Left ventricle myocardium inferior (tissue), 1 donor: ENCODE results near the gene OR5H6. TPM values are rescaled to one million over a fixed set of nuclear protein-coding genes. Genes with fewer than 3 reads are reported as not detected.
"Not testable (repeated sequence)": the region's sequence is repeated elsewhere in the genome, so short reads cannot be mapped to it uniquely, and the experiment has no call there.

Experiments
- DNase-seq: peaks from one replicate; pipeline ENCODE4 v3.0.0-alpha.2; 2020
- H3K27ac ChIP-seq: fragments of 200-600 bp; replicated peaks from 2 replicates; pipeline ENCODE4 v1.8.0; 2021
- H3K27me3 ChIP-seq: fragments of 200-600 bp; 2 replicates; pipeline ENCODE4 v1.8.0; 2021; ENCODE audit warnings: low read depth
- H3K36me3 ChIP-seq: fragments of 200-600 bp; 2 replicates; pipeline ENCODE4 v1.8.0; 2021
- H3K4me1 ChIP-seq: fragments of 200-600 bp; 2 replicates; pipeline ENCODE4 v1.8.0; 2021
- H3K4me3 ChIP-seq: fragments of 200-600 bp; 2 replicates; pipeline ENCODE4 v1.8.0; 2021; ENCODE audit warnings: mild to moderate bottlenecking, moderate library complexity
- H3K9me3 ChIP-seq: fragments of 200-600 bp; replicated peaks from 2 replicates; pipeline ENCODE4 v1.8.0; 2021
- CTCF ChIP-seq: fragments of 200-600 bp; IDR thresholded peaks from 2 replicates; pipeline ENCODE4 v1.8.0; 2021; ENCODE audit warnings: antibody characterized with exemption, mild to moderate bottlenecking, borderline replicate concordance
- intact Hi-C: fragments of 100-400 bp; cut with micrococcal nuclease; formaldehyde crosslinking; loops from one replicate; pipeline ENCODE4 v1.11.0; 2022
- total RNA-seq: library from RNA; stranded (reverse); fragmentation: NEBNext Ultra II Directional; extraction: Animal tissue kit (Norgen Biotek cat#: 25700); gene quantifications from one replicate; pipeline ENCODE4 v1.2.1, GENCODE V29; 2021
- donor health status: DM: no; HTN: yes; CAD: no; lungs with severe emphysema.

Gene OR5H6
- total RNA-seq, 1 donor from 2014 or later: not detected

GRCh38 chr3:98240131-98240530, 23.9 kb upstream of the OR5H6 start:
- intact Hi-C loops: no loop called here
- Histone ChIP-seq H3K27me3 (no peaks in the 10 kb centered on the region), H3K4me1 (no peaks in the 10 kb centered on the region), H3K36me3 (no peaks in the 10 kb centered on the region), H3K27ac (no peak overlapping the region), H3K4me3 (no peak overlapping the region), H3K9me3 (no peaks in the 10 kb centered on the region)
- TF ChIP-seq CTCF: no peak
- DNase-seq: no peak

GRCh38 chr3:98242155-98242554, 21.9 kb upstream of the OR5H6 start:
- DNase-seq: no peak
- Histone ChIP-seq H3K36me3 (no peaks in the 10 kb centered on the region), H3K27ac (no peak overlapping the region), H3K27me3 (no peaks in the 10 kb centered on the region), H3K4me3 (no peak overlapping the region), H3K4me1 (no peaks in the 10 kb centered on the region), H3K9me3 (no peaks in the 10 kb centered on the region)
- intact Hi-C loops: no loop called here
- TF ChIP-seq CTCF: no peak

GRCh38 chr3:98243843-98244242, 20.2 kb upstream of the OR5H6 start:
- no peak for DNase-seq
- intact Hi-C loops: no loop called here

GRCh38 chr3:98246142-98246541, 17.9 kb upstream of the OR5H6 start:
- H3K27ac ChIP-seq: no peak overlapping the region
- H3K9me3 ChIP-seq: peaks cover 17% of the 10 kb centered on the region
- intact Hi-C loops: no loop called here
- no peak overlapping the region for H3K4me3 ChIP-seq
- H3K27me3 ChIP-seq: no peaks in the 10 kb centered on the region
- H3K36me3 ChIP-seq: no peaks in the 10 kb centered on the region
- DNase-seq: no peak
- H3K4me1 ChIP-seq: no peaks in the 10 kb centered on the region
- no peak for TF ChIP-seq CTCF

More at GRCh38 chr3:98243843-98244242, 20.2 kb upstream of the OR5H6 start:
- no peaks in the 10 kb centered on the region for H3K27me3 ChIP-seq
- no peak for TF ChIP-seq CTCF
- no peaks in the 10 kb centered on the region for H3K4me1 ChIP-seq
- no peaks in the 10 kb centered on the region for H3K36me3 ChIP-seq
- H3K9me3 ChIP-seq: no peaks in the 10 kb centered on the region
- no peak overlapping the region for H3K4me3 ChIP-seq
- H3K27ac ChIP-seq: no peak overlapping the region

GRCh38 chr3:98256026-98256425, 8.0 kb upstream of the OR5H6 start:
- intact Hi-C loops: not testable (repeated sequence)

GRCh38 chr3:98259707-98260106, 4.3 kb upstream of the OR5H6 start:
- H3K4me3 ChIP-seq: no peak overlapping the region
- H3K4me1 ChIP-seq: no peaks in the 10 kb centered on the region
- no peak overlapping the region for H3K27ac ChIP-seq
- H3K27me3 ChIP-seq: no peaks in the 10 kb centered on the region
- intact Hi-C loops: no loop called here
- TF ChIP-seq CTCF: no peak
- no peak for DNase-seq
- H3K36me3 ChIP-seq: no peaks in the 10 kb centered on the region
- peaks cover 42% of the 10 kb centered on the region for H3K9me3 ChIP-seq

More at GRCh38 chr3:98256026-98256425, 8.0 kb upstream of the OR5H6 start:
- peaks cover 65% of the 10 kb centered on the region for H3K9me3 ChIP-seq
- DNase-seq, H3K27me3 ChIP-seq, H3K36me3 ChIP-seq, H3K4me3 ChIP-seq, H3K4me1 ChIP-seq, H3K27ac ChIP-seq: not testable (repeated sequence)
